Renal cortex interstitium (tissue), 11 donors: ENCODE data around the gene GPC6. TPM values are rescaled to one million over a fixed set of nuclear protein-coding genes. Genes with fewer than 3 reads are reported as not detected.

Source experiments
- DNase-seq, 11 donors: peaks; one replicate each; pipeline ENCODE4 v3.0.0-alpha.2; 2013; ENCODE audit warnings: low read depth in 9 of 11, low spot score in 4 of 11; ENCODE audit errors: extremely low read depth in 1 of 11
- polyA plus RNA-seq, 3 donors: library from polyadenylated mRNA; unstranded; fragments of 120-200 nt; gene quantifications; one replicate each; pipeline ENCODE4 v1.2.1, GENCODE V29; 2013; ENCODE audit not compliant: insufficient read length in 3 of 3

The GPC6 gene
- polyA plus RNA-seq, 3 donors: 54.1 to 67.2 (median 57.5) TPM

GRCh38 chr13:93947651-93948050 is 721.0 kb downstream of the GPC6 start:
- DNase-seq: no peak

- DNase-seq: no peak
Observed at GRCh38 chr13:93948162-93948922, 721.7 kb downstream of the GPC6 start.

- DNase-seq: no peak
Observed at GRCh38 chr13:93951108-93951507, 724.5 kb downstream of the GPC6 start.

DNA sequence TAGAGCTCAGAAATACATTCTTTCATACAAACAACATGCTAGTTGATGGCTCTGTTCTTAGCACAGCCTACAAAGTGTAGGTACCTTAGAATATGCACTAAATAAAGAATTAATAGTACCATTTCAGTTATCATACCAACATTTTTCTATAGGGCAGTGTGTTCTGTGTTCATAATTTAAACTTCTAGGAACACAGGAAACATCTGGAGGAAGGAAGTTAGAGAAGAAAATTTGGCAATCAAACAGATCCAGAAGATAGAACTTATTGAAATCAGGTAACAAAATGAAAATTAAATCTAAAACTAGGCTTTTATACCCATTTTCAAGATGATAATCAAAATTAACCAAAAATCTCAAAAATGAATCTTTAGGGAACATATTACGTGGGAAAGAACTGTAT is 725.3 kb downstream of the GPC6 start:
- no peak for DNase-seq

GRCh38 chr13:93953841-93954240 is 727.2 kb downstream of the GPC6 start:
- no peak for DNase-seq

- DNase-seq: no peak
Observed at GRCh38 chr13:93955904-93956303, 729.3 kb downstream of the GPC6 start.

DNA sequence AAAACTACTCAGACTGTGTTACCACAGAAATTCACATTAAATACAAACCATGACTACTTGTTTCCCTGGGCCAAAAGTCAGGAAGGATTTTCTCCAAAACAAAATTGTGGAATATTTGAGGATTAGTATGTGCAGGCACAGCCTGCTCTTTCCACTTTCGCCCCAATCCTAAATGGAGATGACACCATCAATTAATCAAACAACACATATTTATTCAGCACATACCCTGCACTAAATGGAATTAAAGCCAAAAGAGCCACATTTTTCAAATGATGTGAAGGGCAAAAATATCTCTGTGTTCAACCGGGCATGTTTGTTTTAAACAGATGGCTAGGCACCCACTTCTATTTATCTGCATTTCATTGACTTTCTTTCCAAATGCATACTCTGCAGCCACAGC is 729.8 kb downstream of the GPC6 start:
- no peak for DNase-seq

DNA sequence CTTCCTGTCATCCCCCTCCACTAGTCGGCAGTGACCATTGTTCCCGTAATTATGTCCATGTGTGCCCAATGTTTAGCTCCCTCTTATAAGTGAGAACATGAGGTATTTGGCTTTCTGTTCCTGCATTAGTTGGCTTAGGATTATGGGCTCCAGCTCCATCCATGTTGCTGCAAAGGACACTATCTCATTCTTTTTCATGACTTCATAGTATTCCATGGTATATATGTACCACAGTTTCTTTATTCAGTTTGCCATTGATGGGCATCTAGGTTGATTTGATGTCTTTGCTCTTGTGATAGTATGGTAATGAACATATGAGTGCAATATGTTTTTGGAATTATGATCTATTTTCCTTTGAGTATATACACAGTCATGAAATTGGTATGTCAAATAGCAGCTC is 730.8 kb downstream of the GPC6 start:
- DNase-seq: no peak

- no peak for DNase-seq
Observed at GRCh38 chr13:93959796-93960533, 733.4 kb downstream of the GPC6 start.

GRCh38 chr13:93963266-93964145 is 736.9 kb downstream of the GPC6 start:
- DNase-seq: no peak

GRCh38 chr13:93964146-93964512 is 737.5 kb downstream of the GPC6 start:
- no peak for DNase-seq

- no peak for DNase-seq
Observed at GRCh38 chr13:93965587-93965986, 739.0 kb downstream of the GPC6 start.

DNA sequence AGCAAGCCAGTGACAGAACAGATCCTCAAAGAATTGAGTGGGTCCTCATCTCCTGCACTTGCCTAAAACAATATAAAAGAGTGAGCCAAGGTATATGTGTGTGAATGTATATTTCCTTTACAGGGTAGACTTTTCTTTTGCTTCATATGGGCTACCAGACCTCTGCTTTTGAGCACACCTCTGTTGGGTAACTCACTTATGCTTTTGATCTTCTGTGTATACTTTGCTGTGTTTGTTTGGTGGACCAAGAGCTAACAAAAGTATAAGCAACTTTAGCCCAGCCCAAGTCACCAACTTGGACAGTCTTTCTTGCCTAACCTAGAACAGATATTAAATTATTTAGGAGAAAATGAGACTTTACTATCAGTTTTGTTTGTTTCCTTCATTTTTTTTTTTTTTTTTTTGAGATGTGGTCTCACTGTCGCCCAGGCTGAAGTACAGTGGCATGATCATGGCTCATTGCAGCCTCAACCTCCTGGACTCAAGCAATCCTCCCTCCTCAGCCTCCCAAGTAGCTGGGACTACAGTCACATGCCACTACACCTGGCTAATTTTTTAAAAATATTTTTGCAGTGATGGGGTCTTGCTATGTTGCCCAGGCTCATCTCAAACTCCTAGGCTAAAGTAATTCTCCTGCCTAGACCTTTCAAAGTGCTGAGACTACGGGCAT is 739.8 kb downstream of the GPC6 start:
- no peak for DNase-seq

DNA sequence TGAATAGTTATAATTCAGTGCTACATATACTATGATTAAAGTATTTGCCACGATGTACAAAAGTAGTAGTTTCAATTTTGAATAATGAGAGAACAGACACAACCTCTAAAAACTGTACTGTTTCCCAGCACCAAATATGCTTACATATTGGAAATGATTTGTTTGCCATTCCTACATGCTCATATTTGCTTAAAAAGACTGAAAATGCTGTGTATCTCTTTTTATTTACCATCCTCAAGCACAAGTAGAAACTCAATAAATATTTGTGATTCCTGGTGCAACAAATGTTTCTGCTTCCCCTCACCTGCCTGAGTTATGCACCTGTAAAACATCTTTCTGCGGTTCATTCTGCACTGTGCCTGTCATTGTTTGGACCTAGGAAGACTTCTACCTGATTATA is 740.7 kb downstream of the GPC6 start:
- no peak for DNase-seq

DNA sequence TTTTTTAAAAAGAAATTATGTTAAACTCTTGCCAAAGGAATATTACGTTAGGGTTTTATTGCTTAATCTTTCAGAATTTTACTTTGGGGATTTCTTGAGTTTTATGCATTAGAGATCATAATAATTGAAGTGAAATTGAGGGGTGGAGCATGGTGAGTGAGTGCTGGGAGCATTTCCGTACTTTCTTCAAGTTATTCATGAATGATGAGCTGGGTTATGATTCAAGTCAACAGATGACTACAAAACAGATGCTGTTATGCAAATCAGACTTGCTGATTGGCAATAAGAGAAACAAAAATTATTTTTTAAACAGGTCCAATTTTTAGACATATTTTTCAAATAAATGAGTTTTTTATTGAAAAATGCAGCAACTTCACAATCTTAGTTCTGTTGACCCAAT is 748.6 kb downstream of the GPC6 start:
- DNase-seq: no peak

DNA sequence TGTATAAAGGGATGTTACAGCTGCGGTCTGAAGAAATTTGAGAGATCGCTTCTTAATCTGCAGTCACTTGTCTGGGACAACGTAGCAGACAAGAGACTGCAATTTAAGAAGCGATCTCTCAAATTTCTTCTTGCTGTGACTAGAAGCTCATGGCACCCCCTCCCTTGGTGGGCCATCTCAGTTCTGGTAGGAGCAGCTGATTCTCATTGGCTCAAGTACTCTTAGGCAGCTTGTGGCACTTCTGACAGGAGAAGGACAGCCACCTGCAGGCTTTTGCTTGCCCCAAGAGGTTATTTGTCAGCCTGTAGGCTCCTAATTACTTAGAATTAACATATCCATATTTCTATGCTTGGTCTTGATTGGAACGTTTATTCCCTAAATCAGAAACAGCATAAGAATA is 749.9 kb downstream of the GPC6 start:
- no peak for DNase-seq

DNA sequence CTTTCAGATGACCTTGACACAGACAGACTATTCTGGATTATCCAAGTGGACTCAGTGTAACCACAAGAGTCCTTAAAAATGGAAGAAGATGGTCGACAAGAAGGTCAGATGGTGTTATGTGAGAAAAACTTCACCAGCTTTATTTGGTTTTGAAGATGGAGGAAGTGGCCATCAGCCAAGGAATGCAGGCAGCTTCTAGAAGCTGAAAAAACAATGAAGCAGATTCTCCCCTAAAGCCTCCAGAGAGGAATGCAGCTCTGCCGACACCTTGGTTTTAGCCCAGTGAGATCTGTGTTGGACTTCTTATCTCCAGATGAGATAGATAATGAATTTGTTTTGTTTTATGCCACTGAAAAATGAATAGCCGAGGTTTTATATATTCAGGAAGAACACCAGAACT is 751.4 kb downstream of the GPC6 start:
- DNase-seq: no peak

GRCh38 chr13:93981426-93981977 is 754.9 kb downstream of the GPC6 start:
- no peak for DNase-seq
